GM18868 (cell line): ENCODE data around the gene MMP15.
"Not testable (repeated sequence)": the region's sequence is repeated elsewhere in the genome, so short reads cannot be mapped to it uniquely, and the experiment has no call there.

Source experiments
- ATAC-seq: cut with Tn5 transposase; IDR thresholded peaks from one replicate; pipeline ENCODE4 v1.9.1; 2021; ENCODE audit warnings: mild to moderate bottlenecking, moderate library complexity; ENCODE audit not compliant: unreplicated experiment

Gene MMP15

GRCh38 chr16:58048494-58049231, 23.1 kb downstream of the MMP15 start:
- no peak for ATAC-seq

GRCh38 chr16:58049232-58050185, 24.0 kb downstream of the MMP15 start:
- no peak for ATAC-seq

- ATAC-seq: no peak
These were observed 25.7 kb downstream of the MMP15 start for GRCh38 chr16:58051296-58051695.

DNA sequence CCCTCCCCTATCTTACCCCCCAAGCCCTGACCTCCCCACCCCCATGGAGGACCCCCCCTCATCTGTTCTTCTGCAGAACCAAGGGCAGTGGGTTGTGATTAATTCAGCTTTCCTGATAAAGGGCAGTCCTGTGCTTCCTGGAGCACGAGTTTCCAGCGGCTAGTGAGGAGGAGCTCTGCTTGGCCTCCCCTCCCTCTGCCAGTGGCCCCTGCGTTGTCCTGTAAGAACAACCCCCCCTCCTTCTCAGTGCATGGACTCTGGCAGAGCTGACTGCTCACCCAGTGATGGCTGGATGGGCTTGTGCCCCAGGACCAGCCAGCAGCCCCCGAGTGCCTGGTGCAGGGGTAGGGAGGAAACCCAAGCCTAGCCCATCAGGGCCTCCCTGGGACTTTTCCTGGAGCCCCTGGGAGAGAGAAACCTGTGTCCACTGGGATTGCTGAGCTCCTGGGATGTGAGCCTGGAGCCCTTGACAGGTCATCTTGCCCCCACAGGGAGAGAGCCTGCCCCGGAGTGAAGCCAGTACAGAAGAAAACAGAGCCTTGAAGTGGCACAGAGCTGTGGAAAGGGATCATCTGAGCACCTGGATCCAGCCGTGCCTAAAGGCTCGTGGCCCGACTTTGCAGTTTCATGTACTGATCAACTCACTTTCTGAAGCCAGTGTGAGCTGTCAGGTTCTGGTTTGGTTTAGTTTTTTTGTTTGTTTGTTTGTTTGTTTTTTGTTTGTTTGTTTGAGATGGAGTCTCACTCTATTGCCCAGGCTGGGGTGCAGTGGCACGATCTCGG, 26.5 kb downstream of the MMP15 start:
- ATAC-seq: no peak

DNA sequence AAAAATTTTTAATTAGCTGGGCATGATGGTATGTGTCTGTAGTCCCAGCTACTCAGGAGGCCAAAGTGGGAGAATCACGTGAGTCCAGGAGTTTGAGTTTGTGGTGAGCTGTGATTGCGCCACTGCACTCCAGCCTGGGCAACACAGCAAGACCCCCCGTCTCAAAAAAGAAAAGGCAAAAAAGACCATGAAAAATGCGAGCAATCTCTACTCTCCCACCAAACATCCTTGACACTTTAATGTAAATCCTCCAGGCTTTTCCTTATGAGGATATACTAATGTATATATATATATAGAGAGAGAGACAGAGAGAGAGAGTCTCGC, 28.1 kb downstream of the MMP15 start:
- ATAC-seq: no peak

- ATAC-seq: no peak
These were observed 28.7 kb downstream of the MMP15 start for GRCh38 chr16:58054289-58054688.

DNA sequence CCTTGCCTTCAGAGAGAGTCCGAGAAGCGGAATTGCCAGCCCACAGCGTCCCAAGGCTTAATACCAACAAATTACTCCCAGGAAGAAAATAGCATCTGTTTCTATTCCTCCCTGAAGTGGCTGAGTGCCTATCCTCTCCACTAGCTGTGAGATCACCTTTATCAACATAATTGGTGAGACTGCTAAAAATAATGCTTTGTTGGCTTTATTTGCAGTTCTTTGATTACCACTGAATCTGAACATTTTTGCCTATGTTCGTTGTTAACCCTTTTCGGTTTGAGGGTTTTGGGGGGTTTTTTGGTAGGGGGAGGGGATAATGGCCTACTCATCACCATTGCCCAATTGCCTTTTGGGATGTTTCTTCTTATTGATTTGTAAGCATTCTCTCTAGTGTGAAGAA, 31.0 kb downstream of the MMP15 start:
- no peak for ATAC-seq

DNA sequence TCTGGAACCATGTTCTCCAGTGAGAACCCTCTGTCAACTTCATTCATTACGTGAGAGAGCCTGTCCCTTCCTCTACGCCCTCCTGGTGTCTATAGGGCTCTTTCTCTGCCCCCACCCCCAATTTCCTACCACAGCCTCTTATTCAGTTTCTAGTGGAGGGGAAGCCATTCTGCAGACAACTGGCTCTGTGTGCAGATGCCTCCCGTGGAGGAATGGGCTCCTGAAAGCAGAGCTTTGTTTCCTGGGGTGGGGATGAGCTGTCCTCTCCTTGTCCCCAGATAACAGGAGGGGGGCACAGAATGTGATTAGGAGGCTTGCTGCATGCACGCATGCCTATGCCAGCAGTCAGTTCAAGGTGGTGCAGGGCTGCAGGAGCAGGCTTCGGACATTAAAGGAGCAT, 31.6 kb downstream of the MMP15 start:
- no peak for ATAC-seq

GRCh38 chr16:58057784-58058183, 32.2 kb downstream of the MMP15 start:
- ATAC-seq: no peak

DNA sequence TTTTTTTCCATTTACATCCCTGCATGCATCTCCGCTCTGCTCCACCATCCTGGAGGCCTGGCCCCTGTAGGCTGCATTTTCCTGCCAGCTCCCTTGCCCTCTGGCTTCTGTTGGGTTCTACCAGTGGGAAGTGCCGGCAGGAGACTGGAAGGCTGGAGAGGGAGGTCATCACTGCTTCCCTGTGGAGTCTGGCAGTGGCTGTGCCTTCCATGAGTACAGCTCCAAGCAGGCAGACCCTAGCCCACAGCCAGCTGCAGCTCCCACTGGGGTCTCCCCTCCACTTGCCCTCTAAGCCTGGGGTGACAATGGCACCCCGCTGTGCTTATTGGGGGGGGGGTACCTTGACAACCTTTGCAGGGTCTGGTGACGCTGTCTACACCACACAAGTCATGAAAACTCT, 37.3 kb downstream of the MMP15 start:
- no peak for ATAC-seq

DNA sequence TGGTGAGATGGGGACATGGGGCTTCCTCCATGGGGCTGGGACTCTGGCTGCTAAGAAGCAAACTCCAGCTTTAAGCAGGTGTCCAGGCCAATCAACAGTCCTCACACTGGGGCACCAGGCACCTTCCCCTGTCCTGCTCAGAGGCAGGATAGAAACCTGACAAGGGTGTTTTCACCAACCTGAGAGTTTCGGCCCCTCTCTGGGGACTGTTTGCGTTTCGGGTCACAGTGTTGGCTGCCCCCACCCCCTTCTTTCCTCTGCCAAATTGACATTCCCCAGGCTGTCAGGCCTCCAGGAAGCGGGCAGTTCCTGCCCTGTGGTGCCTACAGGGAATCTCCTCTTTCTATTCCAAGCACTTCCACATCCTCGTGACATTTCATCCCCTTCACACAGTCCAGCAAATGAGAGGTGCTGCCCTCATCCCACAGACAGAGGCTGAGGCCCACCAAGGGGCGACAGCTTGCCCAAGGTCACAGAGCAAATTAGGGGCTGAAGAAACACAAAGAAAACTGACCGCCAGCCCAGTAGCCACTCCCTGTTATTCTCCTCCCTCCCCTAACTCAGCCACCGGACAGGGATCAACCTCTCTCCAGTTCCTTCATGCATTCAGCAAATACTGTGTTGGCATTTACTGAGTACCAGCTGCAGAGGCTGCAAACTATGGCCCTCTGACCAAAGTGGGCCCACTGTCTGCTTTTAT, 38.0 kb downstream of the MMP15 start:
- ATAC-seq: no peak

DNA sequence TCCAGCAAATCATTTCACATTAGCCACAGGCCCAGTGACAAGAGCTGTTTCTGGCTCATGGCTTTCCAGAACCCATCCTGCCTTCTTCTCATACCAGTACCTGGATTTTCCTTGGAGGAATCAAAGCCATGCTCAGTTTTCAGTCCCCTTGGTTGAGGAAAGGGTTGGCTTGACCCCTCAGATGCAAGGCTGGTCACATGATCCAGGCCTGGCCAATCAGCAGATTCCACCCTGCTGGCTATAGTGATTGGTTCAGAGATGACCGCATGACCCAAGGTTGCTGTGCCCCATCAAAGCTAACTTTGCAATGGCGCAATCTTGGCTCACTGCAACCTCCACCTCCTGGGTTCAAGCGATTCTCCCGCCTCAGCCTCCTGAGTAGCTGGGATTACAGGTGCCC, 45.0 kb downstream of the MMP15 start:
- no peak for ATAC-seq

DNA sequence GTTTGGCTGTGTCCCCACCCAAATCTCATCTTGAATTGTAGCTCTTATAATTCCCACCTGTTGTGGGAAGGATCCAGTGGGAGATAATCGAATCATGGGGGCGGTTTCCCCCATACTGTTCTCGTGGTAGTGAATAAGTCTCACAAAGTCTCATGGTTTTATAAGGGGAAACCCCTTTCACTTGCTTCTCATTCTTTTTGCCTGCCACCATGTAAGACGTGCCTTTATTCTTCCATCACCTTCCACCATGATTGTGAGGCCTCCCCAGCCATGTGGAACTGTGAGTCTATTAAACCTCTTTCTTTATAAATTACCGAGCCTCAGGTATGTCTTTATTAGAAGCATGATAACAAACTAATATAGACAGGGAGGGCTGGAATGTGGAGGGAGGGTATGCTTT, 46.6 kb downstream of the MMP15 start:
- ATAC-seq: not testable (repeated sequence)

- not testable (repeated sequence) for ATAC-seq
These were observed 47.5 kb downstream of the MMP15 start for GRCh38 chr16:58073086-58073485.

DNA sequence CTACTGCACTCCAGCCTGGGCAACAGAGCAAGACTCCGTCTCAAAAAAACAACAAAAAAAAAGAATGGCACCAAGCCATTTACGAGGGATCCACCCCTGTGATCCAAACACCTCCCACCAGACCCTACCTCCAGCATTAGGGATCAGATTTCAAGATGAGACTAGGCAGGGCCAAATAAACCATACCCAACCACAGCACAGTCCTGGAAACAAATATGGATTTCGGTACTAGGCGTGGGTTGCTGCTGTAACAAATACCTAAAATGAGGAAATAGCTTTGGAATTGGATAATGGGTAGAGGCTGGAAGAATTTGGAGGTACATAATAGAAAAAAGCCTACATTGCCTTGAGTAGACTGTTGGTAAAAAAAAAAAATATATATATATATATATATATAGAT, 49.1 kb downstream of the MMP15 start:
- ATAC-seq: no peak

GRCh38 chr16:58076514-58076913, 51.0 kb downstream of the MMP15 start:
- ATAC-seq: no peak

DNA sequence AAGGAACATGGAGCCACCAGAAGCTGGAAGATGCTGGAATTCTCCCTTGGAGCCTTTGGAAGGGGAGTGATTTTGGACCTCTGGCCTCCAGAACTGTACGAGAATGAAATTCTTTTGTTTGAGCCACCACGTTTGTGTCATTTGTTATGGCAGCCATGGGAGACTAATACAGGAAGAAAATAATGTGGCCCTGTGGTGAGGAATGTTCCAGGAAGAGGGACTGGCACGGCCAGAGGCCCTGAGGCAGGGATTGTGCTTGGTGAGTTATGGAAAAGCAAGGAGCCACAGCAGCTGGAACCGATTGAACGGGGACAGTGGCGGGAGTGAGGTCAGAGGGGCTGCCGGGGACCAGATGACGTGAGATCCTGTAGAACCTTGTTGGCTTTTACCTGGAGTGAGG, 52.2 kb downstream of the MMP15 start:
- no peak for ATAC-seq

- not testable (repeated sequence) for ATAC-seq
These were observed 55.1 kb downstream of the MMP15 start for GRCh38 chr16:58080657-58081056.

DNA sequence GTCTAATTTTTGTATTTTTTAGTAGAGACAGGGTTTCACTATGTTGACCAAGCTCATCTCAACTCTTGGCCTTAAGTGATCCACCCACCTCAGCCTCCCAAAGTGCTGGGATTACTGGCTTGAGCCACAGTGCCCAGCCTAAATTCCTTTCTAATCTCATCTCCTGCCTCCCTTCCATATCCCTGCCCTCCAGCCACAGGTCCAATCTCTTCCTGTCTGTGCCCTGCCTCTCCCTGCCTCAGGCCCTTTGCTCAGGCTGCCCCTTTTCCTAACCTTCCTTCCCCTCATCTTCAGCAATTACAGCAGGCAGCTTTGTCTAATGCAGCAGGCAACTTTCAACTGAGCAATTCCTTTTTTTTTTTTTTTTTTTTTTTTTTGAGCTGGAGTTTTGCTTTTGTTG, 56.8 kb downstream of the MMP15 start:
- no peak for ATAC-seq

DNA sequence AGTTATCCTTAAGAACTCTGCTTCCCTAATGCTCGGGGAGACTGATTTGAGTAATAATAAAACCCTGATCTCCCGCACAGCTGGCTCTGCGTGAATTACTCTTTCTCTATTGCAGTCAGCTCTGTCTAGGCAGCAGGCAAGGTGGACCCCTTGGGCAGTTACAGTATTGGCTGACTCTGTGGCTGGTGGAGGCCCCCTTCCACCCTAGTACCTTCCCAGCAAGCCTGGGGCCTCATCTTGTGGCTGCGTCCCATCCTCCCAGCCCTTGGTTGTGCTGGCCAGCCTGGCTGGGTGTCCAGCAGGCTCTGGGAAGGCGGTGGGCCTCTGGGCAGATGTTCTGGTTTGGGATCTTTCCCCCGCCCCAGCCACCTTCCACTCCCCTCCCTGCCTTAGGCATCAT, 59.1 kb downstream of the MMP15 start:
- no peak for ATAC-seq

- ATAC-seq: no peak
These were observed 59.6 kb downstream of the MMP15 start for GRCh38 chr16:58085171-58085570.
